BLaER1 (cell line): ENCODE data around the gene SP110.
"Not testable (repeated sequence)": the region's sequence is repeated elsewhere in the genome, so short reads cannot be mapped to it uniquely, and the experiment has no call there.

Source experiments
- H3K27ac ChIP-seq: shearing (Covaris generic); formaldehyde crosslinking; 2 replicates; pipeline ENCODE4 v1.8.1; 2022
- H3K27me3 ChIP-seq: shearing (Covaris generic); formaldehyde crosslinking; 2 replicates; pipeline ENCODE4 v1.8.1; 2022
- H3K36me3 ChIP-seq: shearing (Covaris generic); formaldehyde crosslinking; 2 replicates; pipeline ENCODE4 v1.8.1; 2022
- H3K4me1 ChIP-seq: shearing (Covaris generic); formaldehyde crosslinking; 2 replicates; pipeline ENCODE4 v1.8.1; 2022
- H3K4me2 ChIP-seq: shearing (Covaris generic); formaldehyde crosslinking; 2 replicates; pipeline ENCODE4 v1.8.1; 2022
- H3K4me3 ChIP-seq: shearing (Covaris generic); formaldehyde crosslinking; 2 replicates; pipeline ENCODE4 v1.8.1; 2022
- H3K9ac ChIP-seq: shearing (Covaris generic); formaldehyde crosslinking; 2 replicates; pipeline ENCODE4 v1.8.1; 2022
- H3K9me3 ChIP-seq: shearing (Covaris generic); formaldehyde crosslinking; 2 replicates; pipeline ENCODE4 v1.8.1; 2022
- H4K20me1 ChIP-seq: shearing (Covaris generic); formaldehyde crosslinking; 2 replicates; pipeline ENCODE4 v1.8.1; 2022
- Cebpa-rat ChIP-seq: shearing (Covaris generic); IDR thresholded peaks from 2 replicates; pipeline ENCODE4 v1.8.1; 2022

SP110 gene

GRCh38 chr2:230219419-230220331 is at the start of gene SP110:
SP110 (minus strand) TSS chr2:230219984; CDS start chr2:230216927, 3,057 bp downstream.
- H3K4me1 ChIP-seq: peaks cover 36% of the 10 kb centered on the region
- peak within 1 kb of the TSS; percentile 87 for H3K4me2 ChIP-seq
- H3K9me3 ChIP-seq: no peaks in the 10 kb centered on the region
- H3K27me3 ChIP-seq: no peaks in the 10 kb centered on the region
- H4K20me1 ChIP-seq: no peaks in the 10 kb centered on the region
- no peak for TF ChIP-seq Cebpa-rat
- H3K4me3 ChIP-seq: peak within 1 kb of the TSS; percentile 73
- peaks cover 27% of the 10 kb centered on the region for H3K36me3 ChIP-seq
- H3K27ac ChIP-seq: peak within 1 kb of the TSS; percentile 80
- peak within 1 kb of the TSS; percentile 74 for H3K9ac ChIP-seq

- Histone ChIP-seq H3K9me3 (0 out of 2 replicates have a peak, but pooled peaks cover 5% of the 10 kb centered on the region), H3K27ac (no peak overlapping the region), H3K36me3 (no peaks in the 10 kb centered on the region), H3K4me1 (no peaks in the 10 kb centered on the region), H4K20me1 (no peaks in the 10 kb centered on the region), H3K4me3 (no peak overlapping the region), H3K27me3 (no peaks in the 10 kb centered on the region), H3K9ac (no peak overlapping the region), H3K4me2 (no peak overlapping the region)
- no peak for TF ChIP-seq Cebpa-rat
These were observed 48.9 kb upstream of the SP110 start for GRCh38 chr2:230268606-230269243.

GRCh38 chr2:230267556-230267955 is 47.8 kb upstream of the SP110 start:
- no peak overlapping the region for H3K27ac ChIP-seq
- no peaks in the 10 kb centered on the region for H3K36me3 ChIP-seq
- 0 out of 2 replicates have a peak, but pooled peaks cover 5% of the 10 kb centered on the region for H3K9me3 ChIP-seq
- no peak overlapping the region for H3K4me2 ChIP-seq
- no peaks in the 10 kb centered on the region for H3K27me3 ChIP-seq
- no peaks in the 10 kb centered on the region for H3K4me1 ChIP-seq
- H3K9ac ChIP-seq: no peak overlapping the region
- H3K4me3 ChIP-seq: no peak overlapping the region
- H4K20me1 ChIP-seq: no peaks in the 10 kb centered on the region
- TF ChIP-seq Cebpa-rat: no peak

- H3K4me1 ChIP-seq: no peaks in the 10 kb centered on the region
- no peak overlapping the region for H3K9ac ChIP-seq
- no peak overlapping the region for H3K4me3 ChIP-seq
- no peak for TF ChIP-seq Cebpa-rat
- H3K9me3 ChIP-seq: 0 out of 2 replicates have a peak, but pooled peaks cover 2% of the 10 kb centered on the region
- H4K20me1 ChIP-seq: no peaks in the 10 kb centered on the region
- H3K36me3 ChIP-seq: no peaks in the 10 kb centered on the region
- H3K27me3 ChIP-seq: no peaks in the 10 kb centered on the region
- H3K4me2 ChIP-seq: no peak overlapping the region
- no peak overlapping the region for H3K27ac ChIP-seq
These were observed 47.3 kb upstream of the SP110 start for GRCh38 chr2:230267059-230267458.

DNA sequence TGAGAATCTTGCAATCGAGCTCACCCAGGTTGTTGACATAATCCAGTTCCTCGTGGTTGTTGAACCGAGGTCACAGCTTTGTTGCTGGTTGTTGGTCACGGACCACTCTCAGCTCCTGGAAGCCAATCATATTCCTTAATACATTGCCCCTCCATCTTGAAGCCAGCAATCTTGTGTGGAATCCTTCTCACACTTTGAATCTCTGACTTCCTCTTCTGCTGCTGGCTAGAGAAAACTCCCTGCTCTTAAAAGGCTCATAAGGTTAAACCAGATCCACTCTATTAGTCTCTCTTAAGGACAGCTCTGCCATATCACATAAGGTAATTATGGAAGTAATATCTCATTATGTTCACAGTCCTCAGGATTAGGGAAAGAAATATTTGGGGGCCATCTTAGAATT is 46.9 kb upstream of the SP110 start:
- Histone ChIP-seq H3K4me3 (no peak overlapping the region), H3K27ac (no peak overlapping the region), H3K36me3 (no peaks in the 10 kb centered on the region), H4K20me1 (no peaks in the 10 kb centered on the region), H3K9me3 (no peaks in the 10 kb centered on the region), H3K4me2 (no peak overlapping the region), H3K9ac (no peak overlapping the region), H3K27me3 (no peaks in the 10 kb centered on the region), H3K4me1 (no peaks in the 10 kb centered on the region)
- no peak for TF ChIP-seq Cebpa-rat

GRCh38 chr2:230264945-230265344 is 45.2 kb upstream of the SP110 start:
- H4K20me1 ChIP-seq, H3K36me3 ChIP-seq, H3K4me2 ChIP-seq, H3K27ac ChIP-seq, H3K4me3 ChIP-seq, H3K9ac ChIP-seq, H3K27me3 ChIP-seq, H3K9me3 ChIP-seq, H3K4me1 ChIP-seq: not testable (repeated sequence)

DNA sequence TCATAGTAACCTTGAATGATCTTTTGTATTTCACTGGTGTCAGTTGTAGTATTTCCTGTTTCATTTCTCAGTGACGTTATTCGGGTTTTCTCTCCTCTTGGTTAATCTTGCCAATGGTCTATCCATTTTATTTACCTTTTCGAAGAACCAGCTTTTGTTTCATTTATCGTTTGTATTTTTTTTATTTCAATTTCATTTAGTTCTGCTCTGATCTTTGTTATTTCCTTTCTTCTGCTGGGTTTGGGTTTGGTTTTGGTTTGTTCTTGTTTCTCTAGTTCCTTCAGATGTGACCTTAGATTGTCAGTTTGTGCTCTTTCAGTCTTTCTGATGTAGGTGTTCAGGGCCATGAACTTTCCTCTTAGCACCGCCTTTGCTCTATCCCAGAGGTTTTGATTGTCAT is 42.5 kb upstream of the SP110 start:
- Histone ChIP-seq H3K4me3 (no peak overlapping the region), H3K4me2 (no peak overlapping the region), H3K27me3 (no peaks in the 10 kb centered on the region), H4K20me1 (no peaks in the 10 kb centered on the region), H3K4me1 (no peaks in the 10 kb centered on the region; the same call in 1 of the 2 replicates), H3K9ac (no peak overlapping the region), H3K36me3 (no peaks in the 10 kb centered on the region), H3K9me3 (no peaks in the 10 kb centered on the region), H3K27ac (no peak overlapping the region)
- TF ChIP-seq Cebpa-rat: no peak

DNA sequence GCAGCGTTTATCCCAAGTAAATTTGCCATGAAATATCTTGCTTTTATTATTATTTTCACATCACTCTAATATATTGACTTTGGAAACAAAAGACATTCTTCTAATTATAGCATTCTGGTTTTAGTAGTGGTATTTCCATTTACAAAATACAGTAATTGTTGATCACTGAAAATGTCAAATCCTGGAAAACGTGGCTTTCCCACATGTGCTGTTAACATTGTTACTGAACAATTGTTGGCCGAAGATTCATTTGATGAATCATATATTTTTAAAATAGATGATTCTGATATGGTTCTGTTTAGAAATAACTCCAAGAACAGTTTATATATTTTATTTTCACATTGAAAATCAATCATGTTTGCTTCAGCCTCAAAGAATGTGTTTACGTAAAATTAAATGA is 38.7 kb upstream of the SP110 start:
- Histone ChIP-seq H4K20me1 (no peaks in the 10 kb centered on the region), H3K9me3 (no peaks in the 10 kb centered on the region)
- no peak for TF ChIP-seq Cebpa-rat

DNA sequence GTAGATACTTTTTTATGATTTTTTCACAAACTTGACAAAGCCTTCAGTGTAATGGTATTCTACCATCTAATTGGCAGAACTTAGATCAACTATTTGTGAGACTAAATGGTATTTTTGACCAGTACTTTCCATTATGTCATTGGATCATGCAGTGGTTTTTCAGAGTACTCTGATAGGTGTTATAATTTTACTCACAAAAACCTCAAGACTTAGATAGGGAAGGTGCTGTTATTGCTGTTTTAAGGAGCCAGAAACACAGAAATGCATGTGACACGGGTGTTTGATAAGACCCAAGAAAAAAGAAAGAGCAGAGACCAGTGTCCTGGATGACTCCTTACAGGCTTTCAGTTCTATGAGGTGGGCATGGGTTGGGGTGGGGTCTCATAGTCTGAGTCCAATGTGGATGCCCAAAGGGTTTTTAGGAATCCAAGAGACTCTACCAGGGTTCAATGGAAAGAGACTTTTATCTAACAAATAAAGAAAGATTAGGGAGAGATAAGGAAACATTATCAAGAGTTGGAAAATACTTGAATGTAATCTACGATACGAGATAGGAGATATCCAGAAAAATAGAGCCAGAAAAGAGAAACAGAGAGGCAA is 37.0 kb upstream of the SP110 start:
- Histone ChIP-seq H3K9ac (no peak overlapping the region), H3K4me3 (no peak overlapping the region), H3K4me2 (no peak overlapping the region), H3K4me1 (peaks cover 10% of the 10 kb centered on the region), H3K9me3 (no peaks in the 10 kb centered on the region), H3K27ac (no peak overlapping the region), H4K20me1 (no peaks in the 10 kb centered on the region), H3K27me3 (no peaks in the 10 kb centered on the region), H3K36me3 (no peaks in the 10 kb centered on the region)
- no peak for TF ChIP-seq Cebpa-rat

More for the DNA sequence above, 38.7 kb upstream of the SP110 start:
- Histone ChIP-seq H3K27ac (no peak overlapping the region), H3K4me1 (peaks cover 10% of the 10 kb centered on the region), H3K9ac (no peak overlapping the region), H3K27me3 (no peaks in the 10 kb centered on the region), H3K36me3 (no peaks in the 10 kb centered on the region), H3K4me3 (no peak overlapping the region), H3K4me2 (no peak overlapping the region)
